IMR-90 (cell line): Measurements from ENCODE around the gene ETV6. TPM values are rescaled to one million over a fixed set of nuclear protein-coding genes. Genes with fewer than 3 reads are reported as not detected.

Experiments used
- ATAC-seq: fragments of 200-7000 bp; cut with Tn5 transposase; 2 replicates; pipeline ENCODE4 v1.9.1; 2020; ENCODE audit warnings: low read depth, mild to moderate bottlenecking, moderate library complexity
- BruUV-seq: library from RNA; stranded (reverse); fragments of 400-500 nt; replicated peaks from 2 replicates; lab custom pipeline; 2021; lab: Mats Ljungman, UMichigan
- CTCF ChIA-PET: fragments of 300-600 bp; formaldehyde crosslinking; extraction: SDS; loops from one replicate; lab custom pipeline; 2021; ENCODE audit warnings: antibody characterized with exemption; lab: Yijun Ruan, JAX
- POLR2A ChIA-PET: fragments of 300-600 bp; sonication (Branson Sonifier 250); formaldehyde crosslinking; loops from one replicate; lab custom pipeline; 2022; ENCODE audit warnings: antibody characterized with exemption; ENCODE audit not compliant: unreplicated experiment; lab: Charles Lee
- DNase-seq: peaks from one replicate; pipeline ENCODE4 v3.0.0; 2013
- H2AFZ ChIP-seq: replicated peaks from 2 replicates; pipeline ENCODE3; 2013; ENCODE audit warnings: low read length, mild to moderate bottlenecking; ENCODE audit not compliant: poor library complexity
- H2AK5ac ChIP-seq: 2 replicates; pipeline ENCODE4 v1.6.1; 2013; ENCODE audit warnings: low read depth, low read length, inconsistent platforms
- H2AK9ac ChIP-seq: replicated peaks from 2 replicates; pipeline ENCODE3; 2013; ENCODE audit warnings: mild to moderate bottlenecking, low read depth, low read length, moderate library complexity; ENCODE audit not compliant: poor library complexity
- H2BK120ac ChIP-seq: 2 replicates; pipeline ENCODE4 v1.6.1; 2013; ENCODE audit warnings: low read depth, low read length, inconsistent platforms
- H2BK15ac ChIP-seq: 3 replicates; pipeline ENCODE4 v1.6.1; 2013; ENCODE audit warnings: low read depth, low read length, inconsistent platforms
- H2BK20ac ChIP-seq: 2 replicates; pipeline ENCODE4 v1.6.1; 2013; ENCODE audit warnings: low read depth, mild to moderate bottlenecking, inconsistent platforms, low read length, moderate library complexity
- H2BK5ac ChIP-seq: 2 replicates; pipeline ENCODE4 v1.6.1; 2013; ENCODE audit warnings: mild to moderate bottlenecking, low read depth, low read length, inconsistent platforms; ENCODE audit not compliant: poor library complexity, severe bottlenecking
- H3K14ac ChIP-seq: replicated peaks from 2 replicates; pipeline ENCODE4 v1.6.1; 2013; ENCODE audit warnings: low read depth, low read length, inconsistent platforms
- H3K18ac ChIP-seq: 2 replicates; pipeline ENCODE4 v1.6.1; 2013; ENCODE audit warnings: low read depth, low read length, control low read depth
- H3K23ac ChIP-seq: 2 replicates; pipeline ENCODE4 v1.6.1; 2013; ENCODE audit warnings: low read depth, low read length, inconsistent platforms
- H3K27ac ChIP-seq: 2 replicates; pipeline ENCODE4 v1.5.1; 2013; ENCODE audit warnings: mild to moderate bottlenecking, control low read depth, low read length; ENCODE audit not compliant: insufficient read depth
- H3K27me3 ChIP-seq: 2 replicates; pipeline ENCODE4 v1.6.1; 2013; ENCODE audit warnings: low read length; ENCODE audit not compliant: control insufficient read depth, insufficient read depth
- H3K36me3 ChIP-seq: 2 replicates; pipeline ENCODE4 v1.6.1; 2013; ENCODE audit warnings: low read length, mixed read lengths; ENCODE audit not compliant: control insufficient read depth, insufficient read depth
- H3K4ac ChIP-seq: 2 replicates; pipeline ENCODE4 v1.6.1; 2013; ENCODE audit warnings: low read depth, low read length, inconsistent platforms
- H3K4me1 ChIP-seq: 2 replicates; pipeline ENCODE4 v1.6.1; 2013; ENCODE audit warnings: low read length, mixed read lengths; ENCODE audit not compliant: control insufficient read depth, insufficient read depth
- H3K4me2 ChIP-seq: 2 replicates; pipeline ENCODE4 v1.6.1; 2013; ENCODE audit warnings: low read depth, mild to moderate bottlenecking, control low read depth, low read length, moderate library complexity
- H3K4me3 ChIP-seq: 2 replicates; pipeline ENCODE4 v1.5.1; 2013; ENCODE audit warnings: low read depth, mild to moderate bottlenecking, control low read depth, low read length, moderate library complexity; ENCODE audit not compliant: insufficient read depth
- H3K56ac ChIP-seq: 2 replicates; pipeline ENCODE4 v1.6.1; 2013; ENCODE audit warnings: low read length, inconsistent platforms; ENCODE audit not compliant: insufficient read depth; ENCODE audit errors: extremely low read depth
- H3K79me1 ChIP-seq, 2 experiments: 2 replicates each; pipeline ENCODE4 v1.6.1; 2013; ENCODE audit warnings: low read length in 2 of 2, inconsistent platforms in 1 of 2, low read depth in 1 of 2
- H3K9ac ChIP-seq: 2 replicates; pipeline ENCODE4 v1.6.1; 2013; ENCODE audit warnings: low read depth, low read length, control low read depth
- H3K9me1 ChIP-seq: 2 replicates; pipeline ENCODE4 v1.6.1; 2013; ENCODE audit warnings: low read length, inconsistent platforms; ENCODE audit not compliant: insufficient read depth
- H3K9me3 ChIP-seq: 2 replicates; pipeline ENCODE4 v1.6.1; 2013; ENCODE audit warnings: low read length; ENCODE audit not compliant: control insufficient read depth, insufficient read depth
- H4K20me1 ChIP-seq: 2 replicates; pipeline ENCODE4 v1.6.1; 2013; ENCODE audit warnings: low read length, inconsistent platforms; ENCODE audit not compliant: insufficient read depth
- H4K5ac ChIP-seq: 2 replicates; pipeline ENCODE4 v1.6.1; 2013; ENCODE audit warnings: mild to moderate bottlenecking, low read depth, low read length, control low read depth
- H4K8ac ChIP-seq, 2 experiments: 2 replicates each; pipeline ENCODE4 v1.6.1; 2013; ENCODE audit warnings: low read depth in 2 of 2, low read length in 2 of 2, control low read depth in 1 of 2, inconsistent platforms in 1 of 2
- H4K91ac ChIP-seq: 2 replicates; pipeline ENCODE4 v1.6.1; 2013; ENCODE audit warnings: low read depth, low read length, inconsistent platforms; ENCODE audit not compliant: insufficient read depth
- BHLHE40 ChIP-seq: fragments of 150-350 bp; IDR thresholded peaks from 2 replicates; pipeline ENCODE4 v1.6.1; 2016; ENCODE audit warnings: mild to moderate bottlenecking, low read depth, low read length
- CEBPB ChIP-seq: IDR thresholded peaks from 2 replicates; pipeline ENCODE4 v1.6.1; 2012; ENCODE audit warnings: low read depth, low read length, improper control_type of control experiment
- CHD1 ChIP-seq: IDR thresholded peaks from 2 replicates; pipeline ENCODE4 v1.6.1; 2012; ENCODE audit warnings: low read depth, low read length, improper control_type of control experiment
- FOS ChIP-seq: fragments of 150-350 bp; IDR thresholded peaks from 2 replicates; pipeline ENCODE4 v1.6.1; 2016; ENCODE audit warnings: low read depth, low read length
- MAFK ChIP-seq: IDR thresholded peaks from 2 replicates; pipeline ENCODE4 v1.6.1; 2012; ENCODE audit warnings: low read depth, low read length, improper control_type of control experiment
- MXI1 ChIP-seq: IDR thresholded peaks from 2 replicates; pipeline ENCODE4 v1.6.1; 2012; ENCODE audit warnings: low read depth, mild to moderate bottlenecking, low read length, moderate library complexity, borderline replicate concordance
- POLR2A ChIP-seq: IDR thresholded peaks from 2 replicates; pipeline ENCODE4 v1.6.1; 2012; ENCODE audit warnings: mild to moderate bottlenecking, low read depth, low read length
- RAD21 ChIP-seq: IDR thresholded peaks from 2 replicates; pipeline ENCODE4 v1.6.1; 2012; ENCODE audit warnings: low read length, improper control_type of control experiment
- RCOR1 ChIP-seq: IDR thresholded peaks from 2 replicates; pipeline ENCODE4 v1.6.1; 2012; ENCODE audit warnings: mild to moderate bottlenecking, low read length, improper control_type of control experiment; ENCODE audit not compliant: insufficient replicate concordance
- RFX5 ChIP-seq: IDR thresholded peaks from 2 replicates; pipeline ENCODE4 v1.8.0; 2012; ENCODE audit warnings: low read depth, mild to moderate bottlenecking, low read length, moderate library complexity
- SMC3 ChIP-seq: fragments of 150-350 bp; IDR thresholded peaks from 2 replicates; pipeline ENCODE4 v1.6.1; 2016; ENCODE audit warnings: low read depth, mild to moderate bottlenecking, antibody characterized with exemption, low read length, moderate library complexity
- WGBS, 2 experiments: methylation state at CpG; one replicate each; pipeline versions ENCODE4 v1.1.5 to v1.1.7; 2013; ENCODE audit warnings: missing lambda C conversion rate in 2 of 2; ENCODE audit not compliant: insufficient read length in 1 of 2; ENCODE audit errors: extremely low coverage in 2 of 2; 5-methylcytosine and 5-hydroxymethylcytosine counted together
- dilution Hi-C: fragments of 300-500 bp; cut with HindIII; formaldehyde crosslinking; loops from one replicate; pipeline ENCODE4 v1.14.3; 2018; ENCODE audit warnings: low sequenced_read_pairs; ENCODE audit not compliant: unreplicated experiment
- in situ Hi-C: fragments of 300-500 bp; cut with MboI; formaldehyde crosslinking; loops from 3 replicates; pipeline ENCODE4 v1.14.3; 2019; ENCODE audit warnings: low sequenced_read_pairs, inconsistent platforms, mixed read lengths
- intact Hi-C: fragments of 100-400 bp; cut with micrococcal nuclease; formaldehyde crosslinking; loops from 2 replicates; pipeline ENCODE4 v1.10.0; 2022
- polyA plus RNA-seq, 3 experiments: library from polyadenylated mRNA; depleted of rRNA; stranded (reverse); fragments of >200 nt; gene quantifications; 2 replicates each; pipeline ENCODE4 v1.2.3, GENCODE V29; 2012; ENCODE audit warnings: low replicate concordance in 1 of 3
- total RNA-seq: library from RNA; depleted of rRNA; stranded (reverse); fragments of >200 nt; gene quantifications from 2 replicates; pipeline ENCODE4 v1.2.3, GENCODE V29; 2012
- TF ChIP-seq, protein P1 (sequence below): fragments of 150-350 bp; IDR thresholded peaks from 2 replicates; pipeline ENCODE4 v1.6.1; 2017; ENCODE audit warnings: mild to moderate bottlenecking, antibody characterized with exemption, low read length, low read depth
- TF ChIP-seq, protein P2 (sequence below): fragments of 150-350 bp; IDR thresholded peaks from 2 replicates; pipeline ENCODE4 v1.6.1; 2016; ENCODE audit warnings: low read depth, mild to moderate bottlenecking, low read length, moderate library complexity, borderline replicate concordance

The ETV6 gene
- total and polyA plus RNA-seq, 2 of the 4 experiments (the other 2 are of a cell fraction), result 8.4 to 9.9 TPM

DNA sequence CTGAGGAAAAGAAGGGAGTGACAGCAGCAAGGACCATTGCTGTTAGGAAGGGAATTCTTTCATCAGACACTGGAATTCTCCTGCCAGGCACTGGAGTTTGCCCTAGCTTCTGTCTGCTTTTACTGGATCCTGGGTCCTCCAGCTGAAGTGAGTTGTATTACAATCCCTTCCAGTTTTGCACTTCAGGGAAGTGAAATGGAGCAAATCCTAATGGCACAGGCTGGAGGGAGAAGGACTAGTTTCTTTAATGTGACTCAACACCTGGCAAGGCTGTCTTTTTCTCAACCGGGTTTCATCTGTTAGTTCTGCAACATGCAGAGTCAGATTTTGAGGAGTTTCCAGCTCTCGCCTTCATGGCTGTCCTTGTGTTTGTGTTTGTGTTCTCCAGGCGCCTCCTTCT is 45.8 kb downstream of the ETV6 start:
- Histone ChIP-seq H3K9ac (no peak overlapping the region), H2AK9ac (no peak overlapping the region), H3K9me1 (peaks cover 6% of the 10 kb centered on the region; the same call in 1 of the 2 replicates), H2BK120ac (no peak overlapping the region), H3K4me2 (no peak overlapping the region), H4K91ac (no peak overlapping the region), H3K4ac (no peak overlapping the region), H3K4me1 (peaks cover 6% of the 10 kb centered on the region), H2BK15ac (no peak overlapping the region), H2AFZ (no peak overlapping the region), H4K5ac (no peak overlapping the region), H2AK5ac (no peak overlapping the region), H2BK5ac (no peak overlapping the region), H3K18ac (no peak overlapping the region), H3K27ac (no peak overlapping the region), H3K9me3 (no peaks in the 10 kb centered on the region), H3K27me3 (no peaks in the 10 kb centered on the region), H3K56ac (no peak overlapping the region), H4K20me1 (peaks cover 31% of the 10 kb centered on the region), H3K79me1 (peaks cover 25 to 84% of the 10 kb centered on the region in 2 experiments), H3K4me3 (no peak overlapping the region), H3K36me3 (0 out of 2 replicates have a peak, but pooled peaks cover under 1% of the 10 kb centered on the region), H2BK20ac (no peak overlapping the region), H3K23ac (0 out of 2 replicates have a peak overlapping the region, but pooled peaks have one; percentile 4), H4K8ac (no peak overlapping the region), H3K14ac (0 out of 2 replicates have a peak overlapping the region, but pooled peaks have one; percentile 10)
- DNase-seq, result peak; percentile 58
- ATAC-seq, result peak; percentile 32
- in situ Hi-C loops (no loop called here), intact Hi-C loops (no loop called here), dilution Hi-C loops (no loop called here)
- WGBS, 2 experiments, result no CpG with 5 or more reads among the region's 3 CpGs
- POLR2A ChIA-PET, result no interaction called here
- TF ChIP-seq FOS (no peak), CHD1 (no peak), RCOR1 (no peak), RAD21 (no peak), SMC3 (no peak), CEBPB (no peak), BHLHE40 (no peak), POLR2A (no peak), MAFK (no peak), RFX5 (no peak), MXI1 (no peak)
- TF ChIP-seq, protein P1, sequence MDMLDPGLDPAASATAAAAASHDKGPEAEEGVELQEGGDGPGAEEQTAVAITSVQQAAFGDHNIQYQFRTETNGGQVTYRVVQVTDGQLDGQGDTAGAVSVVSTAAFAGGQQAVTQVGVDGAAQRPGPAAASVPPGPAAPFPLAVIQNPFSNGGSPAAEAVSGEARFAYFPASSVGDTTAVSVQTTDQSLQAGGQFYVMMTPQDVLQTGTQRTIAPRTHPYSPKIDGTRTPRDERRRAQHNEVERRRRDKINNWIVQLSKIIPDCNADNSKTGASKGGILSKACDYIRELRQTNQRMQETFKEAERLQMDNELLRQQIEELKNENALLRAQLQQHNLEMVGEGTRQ, result no peak
- TF ChIP-seq, protein P2, sequence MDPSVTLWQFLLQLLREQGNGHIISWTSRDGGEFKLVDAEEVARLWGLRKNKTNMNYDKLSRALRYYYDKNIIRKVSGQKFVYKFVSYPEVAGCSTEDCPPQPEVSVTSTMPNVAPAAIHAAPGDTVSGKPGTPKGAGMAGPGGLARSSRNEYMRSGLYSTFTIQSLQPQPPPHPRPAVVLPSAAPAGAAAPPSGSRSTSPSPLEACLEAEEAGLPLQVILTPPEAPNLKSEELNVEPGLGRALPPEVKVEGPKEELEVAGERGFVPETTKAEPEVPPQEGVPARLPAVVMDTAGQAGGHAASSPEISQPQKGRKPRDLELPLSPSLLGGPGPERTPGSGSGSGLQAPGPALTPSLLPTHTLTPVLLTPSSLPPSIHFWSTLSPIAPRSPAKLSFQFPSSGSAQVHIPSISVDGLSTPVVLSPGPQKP, result no peak
- CTCF ChIA-PET, result no interaction called here
- BruUV-seq, result no TSS peak
